HG03342 (cell line): ENCODE data around the gene BPIFB4.

Source experiments
- ATAC-seq: cut with Tn5 transposase; IDR thresholded peaks from one replicate; pipeline ENCODE4 v1.9.1; 2021; ENCODE audit warnings: mild to moderate bottlenecking, moderate library complexity; ENCODE audit not compliant: unreplicated experiment

The BPIFB4 gene

GRCh38 chr20:33154252-33154651, 74.8 kb downstream of the BPIFB4 start:
- no peak for ATAC-seq

GRCh38 chr20:33158637-33159385, 79.4 kb downstream of the BPIFB4 start:
- ATAC-seq, result no peak

- ATAC-seq, result no peak
Observed at GRCh38 chr20:33159713-33160112, 80.3 kb downstream of the BPIFB4 start.

- no peak for ATAC-seq
Observed at GRCh38 chr20:33160681-33161080, 81.2 kb downstream of the BPIFB4 start.
